H1 (cell line): ENCODE measurements around the gene CLDN9. TPM values are rescaled to one million over a fixed set of nuclear protein-coding genes. Genes with fewer than 3 reads are reported as not detected.

Experiments
- CTCF ChIA-PET: fragments of 300-600 bp; sonication (Branson Sonifier 250); formaldehyde crosslinking; loops from one replicate; lab custom pipeline; 2021; ENCODE audit not compliant: partially characterized antibody; lab: Charles Lee
- POLR2A ChIA-PET: fragments of 300-600 bp; sonication (Branson Sonifier 250); formaldehyde crosslinking; loops from one replicate; lab custom pipeline; 2021; ENCODE audit warnings: inconsistent platforms; ENCODE audit not compliant: partially characterized antibody; lab: Charles Lee
- DNase-seq, 2 experiments: peaks; one replicate each; pipeline versions ENCODE4 v3.0.0 to v3.0.0-alpha.2; 2010 to 2022; ENCODE audit warnings: low spot score in 2 of 2, low read depth in 1 of 2, mixed read lengths in 1 of 2
- FAIRE-seq: peaks from 2 replicates; lab custom pipeline; 2011; peaks lifted over from hg19 to GRCh38; lab: Jason Lieb, UNC
- H2AFZ ChIP-seq: 2 replicates; pipeline ENCODE4 v1.8.1; 2012; ENCODE audit warnings: low read length, inconsistent platforms
- H2AK5ac ChIP-seq: 2 replicates; pipeline ENCODE4 v1.6.1; 2013; ENCODE audit warnings: low read depth, low read length
- H2BK120ac ChIP-seq: replicated peaks from 2 replicates; pipeline ENCODE3; 2013; ENCODE audit warnings: low read depth, low read length, inconsistent platforms
- H2BK12ac ChIP-seq: 2 replicates; pipeline ENCODE4 v1.6.1; 2013; ENCODE audit warnings: low read depth, low read length
- H2BK15ac ChIP-seq: 2 replicates; pipeline ENCODE4 v1.6.1; 2013; ENCODE audit warnings: low read length
- H2BK20ac ChIP-seq: 2 replicates; pipeline ENCODE4 v1.6.1; 2013; ENCODE audit warnings: low read length
- H2BK5ac ChIP-seq: 2 replicates; pipeline ENCODE4 v1.6.1; 2013; ENCODE audit warnings: low read depth, low read length
- H3K14ac ChIP-seq: 2 replicates; pipeline ENCODE4 v1.6.1; 2013; ENCODE audit warnings: inconsistent platforms; ENCODE audit not compliant: insufficient read length
- H3K18ac ChIP-seq: 2 replicates; pipeline ENCODE4 v1.6.1; 2013; ENCODE audit warnings: low read length; ENCODE audit errors: extremely low read depth
- H3K23ac ChIP-seq: 2 replicates; pipeline ENCODE4 v1.6.1; 2013; ENCODE audit warnings: inconsistent platforms; ENCODE audit not compliant: insufficient read length
- H3K23me2 ChIP-seq: 2 replicates; pipeline ENCODE4 v1.6.1; 2013; ENCODE audit warnings: low read depth, low read length
- H3K27ac ChIP-seq: 2 replicates; pipeline ENCODE4 v1.6.1; 2011; ENCODE audit warnings: low read depth, low read length, inconsistent platforms
- H3K27me3 ChIP-seq, 4 experiments: replicated peaks in 1 of 4; 1 replicate in 1 of 4; 2 replicates in 3 of 4; pipeline versions ENCODE4 v1.6.1 to v1.8.1; 2011 to 2013; ENCODE audit warnings: low read length in 3 of 4, mild to moderate bottlenecking in 3 of 4, inconsistent platforms in 2 of 4, mixed read lengths in 2 of 4, moderate library complexity in 1 of 4; ENCODE audit not compliant: control insufficient read depth in 3 of 4, insufficient read depth in 3 of 4; ENCODE audit errors: extremely low read depth in 1 of 4
- H3K36me3 ChIP-seq, 4 experiments: 2 replicates each; pipeline versions ENCODE4 v1.6.1 to v1.8.1; 2011 to 2013; ENCODE audit warnings: mild to moderate bottlenecking in 4 of 4, low read length in 3 of 4, moderate library complexity in 2 of 4, control low read depth in 1 of 4, inconsistent platforms in 1 of 4; ENCODE audit not compliant: insufficient read depth in 4 of 4, control insufficient read depth in 2 of 4
- H3K4ac ChIP-seq: replicated peaks from 2 replicates; pipeline ENCODE3; 2013; ENCODE audit warnings: low read length, low read depth, mixed read lengths, inconsistent platforms; ENCODE audit not compliant: insufficient read length
- H3K4me1 ChIP-seq, 4 experiments: replicated peaks in 1 of 4; 1 replicate in 1 of 4; 2 replicates in 3 of 4; pipeline versions ENCODE4 v1.6.1 to v1.8.1; 2011 to 2013; ENCODE audit warnings: low read length in 3 of 4, inconsistent platforms in 2 of 4, mixed read lengths in 1 of 4; ENCODE audit not compliant: insufficient read depth in 4 of 4, control insufficient read depth in 3 of 4
- H3K4me2 ChIP-seq, 2 experiments: 2 replicates each; pipeline versions ENCODE4 v1.6.1 to v1.8.1; 2011 to 2013; ENCODE audit warnings: low read depth in 2 of 2, low read length in 2 of 2, control low read depth in 1 of 2, inconsistent platforms in 1 of 2, mild to moderate bottlenecking in 1 of 2; ENCODE audit not compliant: insufficient read depth in 1 of 2
- H3K4me3 ChIP-seq, 4 experiments: fragments of 200-600, 300-600 bp in 1 of 4; sonication (generic), shearing (Covaris generic), sonication (Bioruptor Twin) in 1 of 4; 2 replicates each; pipeline versions ENCODE4 v1.5.1 to v1.8.1; 2011 to 2016; ENCODE audit warnings: low read length in 4 of 4, low read depth in 3 of 4, control low read depth in 2 of 4, inconsistent platforms in 2 of 4, mild to moderate bottlenecking in 2 of 4, mixed read lengths in 1 of 4, moderate library complexity in 1 of 4; ENCODE audit not compliant: insufficient read depth in 2 of 4; ENCODE audit errors: extremely low read depth in 1 of 4
- H3K56ac ChIP-seq: replicated peaks from 2 replicates; pipeline ENCODE3; 2013; ENCODE audit warnings: low read depth, mild to moderate bottlenecking, mixed read lengths, low read length, inconsistent platforms; ENCODE audit not compliant: insufficient read length
- H3K79me1 ChIP-seq: 2 replicates; pipeline ENCODE4 v1.6.1; 2013; ENCODE audit warnings: low read depth, low read length, control low read depth
- H3K79me2 ChIP-seq, 2 experiments: 2 replicates each; pipeline versions ENCODE4 v1.6.1 to v1.8.1; 2012 to 2013; ENCODE audit warnings: low read length in 2 of 2, mild to moderate bottlenecking in 2 of 2, inconsistent platforms in 1 of 2; ENCODE audit not compliant: insufficient read depth in 2 of 2, control insufficient read depth in 1 of 2
- H3K9ac ChIP-seq, 4 experiments: replicated peaks in 1 of 4; 1 replicate in 1 of 4; 2 replicates in 3 of 4; pipeline versions ENCODE4 v1.6.1 to v1.8.1; 2011 to 2013; ENCODE audit warnings: low read depth in 3 of 4, low read length in 3 of 4, control low read depth in 2 of 4, mild to moderate bottlenecking in 2 of 4, moderate library complexity in 2 of 4, inconsistent platforms in 1 of 4; ENCODE audit errors: extremely low read depth in 1 of 4
- H3K9me3 ChIP-seq, 2 experiments: 2 replicates each; pipeline versions ENCODE4 v1.6.1 to v1.8.1; 2012 to 2013; ENCODE audit warnings: mild to moderate bottlenecking in 2 of 2, moderate library complexity in 2 of 2, control low read depth in 1 of 2, inconsistent platforms in 1 of 2, low read depth in 1 of 2, low read length in 1 of 2, mixed read lengths in 1 of 2; ENCODE audit not compliant: insufficient read depth in 2 of 2
- H4K20me1 ChIP-seq, 2 experiments: replicated peaks in 1 of 2; 2 replicates each; pipeline versions ENCODE3 to v1.8.1; 2011 to 2013; ENCODE audit warnings: inconsistent platforms in 2 of 2, low read length in 2 of 2, mild to moderate bottlenecking in 1 of 2; ENCODE audit not compliant: insufficient read depth in 2 of 2, control insufficient read depth in 1 of 2
- H4K5ac ChIP-seq: 2 replicates; pipeline ENCODE4 v1.6.1; 2013; ENCODE audit warnings: low read length, low read depth, mixed read lengths, inconsistent platforms; ENCODE audit not compliant: insufficient read length
- H4K8ac ChIP-seq: 2 replicates; pipeline ENCODE4 v1.8.0; 2013; ENCODE audit warnings: mild to moderate bottlenecking, moderate library complexity, low read length, inconsistent platforms; ENCODE audit not compliant: insufficient read depth; ENCODE audit errors: extremely low read depth
- H4K91ac ChIP-seq: replicated peaks from 2 replicates; pipeline ENCODE3; 2013; ENCODE audit warnings: low read length, mixed read lengths, inconsistent platforms; ENCODE audit not compliant: insufficient read length
- ASH2L ChIP-seq: fragments of 200-600, 300-600 bp; sonication (generic); IDR thresholded peaks from one replicate; pipeline ENCODE4 v1.7.1; 2017; ENCODE audit warnings: low read length
- BACH1 ChIP-seq: IDR thresholded peaks from 2 replicates; pipeline ENCODE4 v1.6.1; 2012; ENCODE audit warnings: low read length, improper control_type of control experiment
- CEBPB ChIP-seq: IDR thresholded peaks from 2 replicates; pipeline ENCODE4 v1.6.1; 2012; ENCODE audit warnings: low read depth, low read length
- E2F6 ChIP-seq: IDR thresholded peaks from 2 replicates; pipeline ENCODE4 v1.6.1; 2012; ENCODE audit warnings: inconsistent platforms
- GABPA ChIP-seq: IDR thresholded peaks from 2 replicates; pipeline ENCODE4 v1.6.1; 2011; ENCODE audit warnings: mild to moderate bottlenecking, low read length, moderate library complexity, borderline replicate concordance; ENCODE audit not compliant: insufficient read depth
- HDAC6 ChIP-seq: IDR thresholded peaks from one replicate; pipeline ENCODE4 v1.7.1; 2012; ENCODE audit warnings: low read depth, mild to moderate bottlenecking, inconsistent platforms, low read length, moderate library complexity
- POLR2AphosphoS5 ChIP-seq: IDR thresholded peaks from 2 replicates; pipeline ENCODE4 v1.6.1; 2011; ENCODE audit warnings: low read depth, low read length
- SAP30 ChIP-seq: fragments of 300-600 bp; sonication (generic); IDR thresholded peaks from 2 replicates; pipeline ENCODE4 v1.7.1; 2012; ENCODE audit warnings: low read length, moderate library complexity, mild to moderate bottlenecking, inconsistent platforms; ENCODE audit not compliant: insufficient read depth, insufficient replicate concordance
- YY1 ChIP-seq: IDR thresholded peaks from 2 replicates; pipeline ENCODE4 v1.6.1; 2011; ENCODE audit warnings: low read depth, mild to moderate bottlenecking, low read length
- WGBS, 2 experiments: shearing (Covaris generic) in 1 of 2; methylation state at CpG; one replicate each; pipeline versions ENCODE4 v1.1.6 to v1.1.7; 2013 to 2015; ENCODE audit warnings: low lambda C conversion rate in 2 of 2, mixed read lengths in 2 of 2, inconsistent platforms in 1 of 2, low coverage in 1 of 2, missing lambda C conversion rate in 1 of 2; ENCODE audit not compliant: insufficient replicate concordance in 2 of 2, insufficient coverage in 1 of 2, insufficient read length in 1 of 2; ENCODE audit errors: extremely low coverage in 1 of 2, missing lambda C conversion rate in 1 of 2; 5-methylcytosine and 5-hydroxymethylcytosine counted together
- polyA plus RNA-seq, 7 experiments: library from polyadenylated mRNA; depleted of rRNA in 3 of 7; stranded (reverse) in 5 of 7; unstranded in 2 of 7; fragments of >200 nt in 5 of 7; fragments of 200-250 nt in 2 of 7; gene quantifications; 1 replicate in 5 of 7; 2 replicates in 1 of 7; 4 replicates in 1 of 7; pipeline versions ENCODE4 v1.2.1 to v1.2.3, GENCODE V29; 2011 to 2013; ENCODE audit warnings: missing spikeins in 2 of 7, mixed read lengths in 2 of 7
- total RNA-seq: library from RNA; stranded (reverse); fragmentation: NEBNext Ultra II Directional; extraction: Animal tissue kit (Norgen Biotek cat#: 25700); gene quantifications from 2 replicates; pipeline ENCODE4 v1.2.1, GENCODE V29; 2021

CLDN9 gene
- total and polyA plus RNA-seq, 2 of the 8 experiments (the other 6 are each of a cell fraction or from before 2014, with no cell fraction given) = 0.60 to 0.89 TPM

GRCh38 chr16:2982402-2982801 is 30.3 kb upstream of the CLDN9 start:
- Histone ChIP-seq H2AFZ (no peak overlapping the region), H3K4ac (no peak overlapping the region), H3K27me3 (no peaks in the 10 kb centered on the region; a peak in 1 of 7 replicates), H3K9me3 (no peaks in the 10 kb centered on the region), H4K20me1 (peaks cover 5 to 14% of the 10 kb centered on the region in 2 experiments), H3K27ac (no peak overlapping the region), H3K4me2 (peak overlapping the region in 1 of 2 experiments; percentile 38; a peak in 1 of 4 replicates), H3K4me1 (peaks cover 3 to 23% (median 14%) of the 10 kb centered on the region in 4 experiments), H3K4me3 (no peak overlapping the region; a peak in 1 of 8 replicates), H4K91ac (peak overlapping the region; percentile 65), H2AK5ac (peak overlapping the region; percentile 82; the same call in 1 of the 2 replicates), H2BK15ac (no peak overlapping the region), H3K79me2 (peaks cover 0 to 8% of the 10 kb centered on the region in 2 experiments; a peak in 2 of 4 replicates), H3K14ac (no peak overlapping the region), H3K56ac (no peak overlapping the region), H3K36me3 (peaks cover 0 to 4% (median 0%) of the 10 kb centered on the region in 4 experiments; a peak in 2 of 8 replicates), H2BK120ac (peak overlapping the region; percentile 68), H3K9ac (no peak overlapping the region), H2BK12ac (no peak overlapping the region), H4K8ac (no peak overlapping the region), H2BK5ac (no peak overlapping the region), H4K5ac (no peak overlapping the region), H3K23me2 (peaks cover 12% of the 10 kb centered on the region; the same call in 1 of the 2 replicates), H2BK20ac (no peak overlapping the region), H3K23ac (no peak overlapping the region), H3K79me1 (peaks cover 4% of the 10 kb centered on the region), H3K18ac (no peak overlapping the region; the same call in 1 of the 2 replicates)
- FAIRE-seq (no peak), DNase-seq (no peak)
- ChIA-PET POLR2A (interaction anchor here (1.1 to 25.4 kb wide), 8 partner anchors 9 to 43 kb away, joined by 5 to 455 read pairs (median 28); partner anchors contain the start of genes CLDN6, HCFC1R1, KREMEN2 and PAQR4), CTCF (interaction anchor here (0.8 to 3.7 kb wide), 21 partner anchors 9 to 76 kb away, joined by 3 to 27 read pairs (median 5); no protein-coding TSS in a partner anchor)
- 81% methylated on average over 5 of the region's 5 CpGs; no CpG with 5 or more reads in 1 of the 2 experiments for WGBS, 2 experiments
- TF ChIP-seq E2F6 = no peak
- no peak for TF ChIP-seq HDAC6
- no peak for TF ChIP-seq BACH1
- TF ChIP-seq POLR2AphosphoS5 = no peak
- no peak for TF ChIP-seq CEBPB
- no peak for TF ChIP-seq ASH2L
- no peak for TF ChIP-seq SAP30
- TF ChIP-seq GABPA = no peak
- no peak for TF ChIP-seq YY1
